Neural cell (in vitro differentiated cells): ENCODE data around the gene OSGEPL1. TPM values are rescaled to one million over a fixed set of nuclear protein-coding genes. Genes with fewer than 3 reads are reported as not detected.

ENCODE experiments used
- H2AFZ ChIP-seq: fragments of 200-600, 300-800 bp; sonication (generic), shearing (Covaris generic); 2 replicates; pipeline ENCODE4 v1.6.0; 2014; ENCODE audit warnings: low read depth, mild to moderate bottlenecking, antibody characterized with exemption, low read length, moderate library complexity
- H3F3A ChIP-seq: fragments of 200-600 bp; shearing (Covaris generic); 2 replicates; pipeline ENCODE4 v1.6.1; 2016; ENCODE audit warnings: mild to moderate bottlenecking, moderate library complexity, mixed read lengths, antibody characterized with exemption, low read length; ENCODE audit not compliant: insufficient read depth, poor library complexity, severe bottlenecking
- H3K27ac ChIP-seq: fragments of 200-600, 300-800 bp; sonication (generic), shearing (Covaris generic); 2 replicates; pipeline ENCODE4 v1.5.1; 2014; ENCODE audit warnings: mild to moderate bottlenecking, low read length, moderate library complexity
- H3K27me3 ChIP-seq: fragments of 300-800, 200-600 bp; sonication (generic), shearing (Covaris generic); 2 replicates; pipeline ENCODE4 v1.6.0; 2014; ENCODE audit warnings: mild to moderate bottlenecking, low read depth, low read length, moderate library complexity; ENCODE audit not compliant: insufficient read depth
- H3K36me3 ChIP-seq: fragments of 300-800, 200-600 bp; sonication (generic), shearing (Covaris generic); 2 replicates; pipeline ENCODE4 v1.5.1; 2014; ENCODE audit warnings: mild to moderate bottlenecking, antibody characterized with exemption, low read length, moderate library complexity; ENCODE audit not compliant: insufficient read depth
- H3K4me2 ChIP-seq: fragments of 300-800, 200-600 bp; sonication (generic), shearing (Covaris generic); 2 replicates; pipeline ENCODE4 v1.6.0; 2014; ENCODE audit warnings: mild to moderate bottlenecking, low read length
- H3K4me3 ChIP-seq: fragments of 300-800, 200-600 bp; sonication (generic), shearing (Covaris generic); 2 replicates; pipeline ENCODE4 v1.5.1; 2014; ENCODE audit warnings: mild to moderate bottlenecking, low read length, moderate library complexity
- H3K79me2 ChIP-seq: fragments of 200-600 bp; shearing (Covaris generic); replicated peaks from 2 replicates; pipeline ENCODE4 v1.6.0; 2014; ENCODE audit warnings: mild to moderate bottlenecking, low read length, moderate library complexity; ENCODE audit not compliant: insufficient read depth
- H3K9ac ChIP-seq: fragments of 300-800, 200-600 bp; sonication (generic), shearing (Covaris generic); 2 replicates; pipeline ENCODE4 v1.6.1; 2016; ENCODE audit warnings: mild to moderate bottlenecking, low read length, mixed read lengths
- H3K9me2 ChIP-seq: fragments of 200-600 bp; shearing (Covaris generic); 2 replicates; pipeline ENCODE4 v1.6.1; 2016; ENCODE audit warnings: mild to moderate bottlenecking, low read length, mixed read lengths; ENCODE audit not compliant: insufficient read depth
- H3K9me3 ChIP-seq: fragments of 200-600, 300-800 bp; sonication (generic), shearing (Covaris generic); 2 replicates; pipeline ENCODE4 v1.6.1; 2016; ENCODE audit warnings: mild to moderate bottlenecking, mixed run types, low read length, moderate library complexity, mixed read lengths
- H4K20me1 ChIP-seq: fragments of 200-600 bp; shearing (Covaris generic); 2 replicates; pipeline ENCODE4 v1.6.1; 2016; ENCODE audit warnings: mild to moderate bottlenecking, mixed run types; ENCODE audit not compliant: insufficient read depth
- CTCF ChIP-seq: fragments of 450-650 bp; IDR thresholded peaks from 2 replicates; pipeline ENCODE4 v1.5.1; 2014; ENCODE audit warnings: antibody characterized with exemption, mild to moderate bottlenecking, moderate library complexity; ENCODE audit not compliant: poor library complexity, severe bottlenecking
- EP300 ChIP-seq: fragments of 450-650 bp; conservative IDR thresholded peaks from 2 replicates; pipeline ENCODE4 v1.6.1; 2014; ENCODE audit warnings: antibody characterized with exemption, mild to moderate bottlenecking, moderate library complexity; ENCODE audit not compliant: poor library complexity, severe bottlenecking
- EZH2 ChIP-seq: fragments of 200-600, 300-800 bp; shearing (Covaris generic), sonication (generic); IDR thresholded peaks from 2 replicates; pipeline ENCODE4 v1.6.1; 2014; ENCODE audit warnings: antibody characterized with exemption, low read length, borderline replicate concordance, mild to moderate bottlenecking; ENCODE audit not compliant: insufficient read depth, poor library complexity, severe bottlenecking
- MXI1 ChIP-seq: fragments of 450-650 bp; conservative IDR thresholded peaks from 2 replicates; pipeline ENCODE4 v1.6.1; 2014; ENCODE audit warnings: antibody characterized with exemption, mild to moderate bottlenecking; ENCODE audit not compliant: poor library complexity, severe bottlenecking
- POLR2AphosphoS5 ChIP-seq: IDR thresholded peaks from 2 replicates; pipeline ENCODE4 v1.6.1; 2012
- RAD21 ChIP-seq: fragments of 450-650 bp; conservative IDR thresholded peaks from 2 replicates; pipeline ENCODE4 v1.6.1; 2014; ENCODE audit warnings: antibody characterized with exemption, mild to moderate bottlenecking, moderate library complexity
- SMC3 ChIP-seq: fragments of 450-650 bp; conservative IDR thresholded peaks from 2 replicates; pipeline ENCODE4 v1.6.1; 2014; ENCODE audit warnings: antibody characterized with exemption, mild to moderate bottlenecking, moderate library complexity; ENCODE audit not compliant: poor library complexity
- TAF1 ChIP-seq: IDR thresholded peaks from 2 replicates; pipeline ENCODE4 v1.6.1; 2012; ENCODE audit warnings: low read depth
- polyA plus RNA-seq: library from polyadenylated mRNA; depleted of rRNA; stranded (reverse); fragments of >200 nt; gene quantifications from 2 replicates; pipeline ENCODE4 v1.2.3, GENCODE V29; 2014
- TF ChIP-seq, protein P1 (sequence below): IDR thresholded peaks from 2 replicates; pipeline ENCODE4 v1.6.1; 2012; ENCODE audit warnings: borderline replicate concordance

Gene OSGEPL1
- polyA plus RNA-seq, 1 donor from 2014 or later = 23.6 TPM

GRCh38 chr2:189726849-189727248 is 35.7 kb downstream of the OSGEPL1 start:
- Histone ChIP-seq H3K9me2 (no peaks in the 10 kb centered on the region), H3F3A (no peaks in the 10 kb centered on the region), H3K4me2 (no peak overlapping the region), H4K20me1 (no peaks in the 10 kb centered on the region), H3K27ac (no peak overlapping the region), H2AFZ (no peak overlapping the region), H3K79me2 (no peaks in the 10 kb centered on the region), H3K27me3 (no peaks in the 10 kb centered on the region), H3K9ac (no peak overlapping the region), H3K4me3 (no peak overlapping the region), H3K9me3 (no peaks in the 10 kb centered on the region), H3K36me3 (no peaks in the 10 kb centered on the region)
- TF ChIP-seq MXI1 = no peak
- TF ChIP-seq CTCF = no peak
- TF ChIP-seq, protein P1, sequence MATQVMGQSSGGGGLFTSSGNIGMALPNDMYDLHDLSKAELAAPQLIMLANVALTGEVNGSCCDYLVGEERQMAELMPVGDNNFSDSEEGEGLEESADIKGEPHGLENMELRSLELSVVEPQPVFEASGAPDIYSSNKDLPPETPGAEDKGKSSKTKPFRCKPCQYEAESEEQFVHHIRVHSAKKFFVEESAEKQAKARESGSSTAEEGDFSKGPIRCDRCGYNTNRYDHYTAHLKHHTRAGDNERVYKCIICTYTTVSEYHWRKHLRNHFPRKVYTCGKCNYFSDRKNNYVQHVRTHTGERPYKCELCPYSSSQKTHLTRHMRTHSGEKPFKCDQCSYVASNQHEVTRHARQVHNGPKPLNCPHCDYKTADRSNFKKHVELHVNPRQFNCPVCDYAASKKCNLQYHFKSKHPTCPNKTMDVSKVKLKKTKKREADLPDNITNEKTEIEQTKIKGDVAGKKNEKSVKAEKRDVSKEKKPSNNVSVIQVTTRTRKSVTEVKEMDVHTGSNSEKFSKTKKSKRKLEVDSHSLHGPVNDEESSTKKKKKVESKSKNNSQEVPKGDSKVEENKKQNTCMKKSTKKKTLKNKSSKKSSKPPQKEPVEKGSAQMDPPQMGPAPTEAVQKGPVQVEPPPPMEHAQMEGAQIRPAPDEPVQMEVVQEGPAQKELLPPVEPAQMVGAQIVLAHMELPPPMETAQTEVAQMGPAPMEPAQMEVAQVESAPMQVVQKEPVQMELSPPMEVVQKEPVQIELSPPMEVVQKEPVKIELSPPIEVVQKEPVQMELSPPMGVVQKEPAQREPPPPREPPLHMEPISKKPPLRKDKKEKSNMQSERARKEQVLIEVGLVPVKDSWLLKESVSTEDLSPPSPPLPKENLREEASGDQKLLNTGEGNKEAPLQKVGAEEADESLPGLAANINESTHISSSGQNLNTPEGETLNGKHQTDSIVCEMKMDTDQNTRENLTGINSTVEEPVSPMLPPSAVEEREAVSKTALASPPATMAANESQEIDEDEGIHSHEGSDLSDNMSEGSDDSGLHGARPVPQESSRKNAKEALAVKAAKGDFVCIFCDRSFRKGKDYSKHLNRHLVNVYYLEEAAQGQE = no peak
- no peak for TF ChIP-seq TAF1
- no peak for TF ChIP-seq EZH2
- no peak for TF ChIP-seq POLR2AphosphoS5
- no peak for TF ChIP-seq RAD21
- no peak for TF ChIP-seq SMC3
- TF ChIP-seq EP300 = no peak

- Histone ChIP-seq H3K4me3 (no peak overlapping the region), H3K9me3 (no peaks in the 10 kb centered on the region), H3K9ac (no peak overlapping the region), H3K9me2 (no peaks in the 10 kb centered on the region), H3K4me2 (no peak overlapping the region), H3K27me3 (no peaks in the 10 kb centered on the region), H3K27ac (no peak overlapping the region), H3F3A (no peaks in the 10 kb centered on the region), H3K79me2 (no peaks in the 10 kb centered on the region), H3K36me3 (no peaks in the 10 kb centered on the region), H4K20me1 (no peaks in the 10 kb centered on the region), H2AFZ (no peak overlapping the region)
- TF ChIP-seq CTCF (no peak), EZH2 (no peak), SMC3 (no peak)
- TF ChIP-seq, protein P1 = no peak
Observed at GRCh38 chr2:189726271-189726670, 36.3 kb downstream of the OSGEPL1 start.
